Loucy (cell line): ENCODE measurements around the gene TMEM208.

Source experiments
- H2AFZ ChIP-seq: fragments of 200-600 bp; sonication (generic); 2 replicates; pipeline ENCODE4 v1.6.0; 2016; ENCODE audit warnings: antibody characterized with exemption, mild to moderate bottlenecking, low read length, moderate library complexity
- H3F3A ChIP-seq: fragments of 200-600 bp; 2 replicates; pipeline ENCODE4 v1.6.0; 2016; ENCODE audit warnings: antibody characterized with exemption, low read depth, mild to moderate bottlenecking
- H3K27me3 ChIP-seq: fragments of 200-600 bp; sonication (generic); 2 replicates; pipeline ENCODE4 v1.6.1; 2014; ENCODE audit warnings: low read length, mild to moderate bottlenecking; ENCODE audit not compliant: insufficient read depth, poor library complexity, severe bottlenecking
- H3K36me3 ChIP-seq: fragments of 200-600 bp; sonication (generic); 2 replicates; pipeline ENCODE4 v1.6.1; 2016; ENCODE audit warnings: low read length; ENCODE audit not compliant: insufficient read depth
- H3K4me1 ChIP-seq: fragments of 200-600 bp; sonication (generic); 2 replicates; pipeline ENCODE4 v1.5.1; 2014; ENCODE audit warnings: low read length, mild to moderate bottlenecking; ENCODE audit not compliant: insufficient read depth, poor library complexity, severe bottlenecking
- H3K4me2 ChIP-seq: fragments of 200-600 bp; sonication (generic); 2 replicates; pipeline ENCODE4 v1.6.0; 2014; ENCODE audit warnings: antibody characterized with exemption, low read length, low read depth, mild to moderate bottlenecking; ENCODE audit not compliant: poor library complexity, severe bottlenecking
- H3K4me3 ChIP-seq: fragments of 200-600 bp; sonication (generic); 2 replicates; pipeline ENCODE4 v1.5.1; 2014; ENCODE audit warnings: low read length, mild to moderate bottlenecking, mixed read lengths; ENCODE audit not compliant: poor library complexity, severe bottlenecking
- H3K79me2 ChIP-seq: fragments of 200-600 bp; sonication (generic); 2 replicates; pipeline ENCODE4 v1.6.1; 2014; ENCODE audit warnings: low read length; ENCODE audit not compliant: insufficient read depth
- H3K9ac ChIP-seq: fragments of 200-600 bp; sonication (generic); 2 replicates; pipeline ENCODE4 v1.6.0; 2014; ENCODE audit warnings: mild to moderate bottlenecking, low read depth, low read length, moderate library complexity; ENCODE audit not compliant: poor library complexity, severe bottlenecking
- H3K9me2 ChIP-seq: fragments of 200-600 bp; sonication (generic); replicated peaks from 2 replicates; pipeline ENCODE4 v1.6.1; 2016; ENCODE audit warnings: low read depth, low read length, mixed read lengths
- H3K9me3 ChIP-seq: fragments of 200-600 bp; sonication (generic); 2 replicates; pipeline ENCODE4 v1.6.1; 2014; ENCODE audit warnings: mild to moderate bottlenecking, antibody characterized with exemption, low read length, low read depth; ENCODE audit not compliant: insufficient read depth
- H4K20me1 ChIP-seq: fragments of 200-600 bp; sonication (generic); 2 replicates; pipeline ENCODE4 v1.6.0; 2014; ENCODE audit warnings: antibody characterized with exemption, low read length, mild to moderate bottlenecking; ENCODE audit not compliant: insufficient read depth, poor library complexity, severe bottlenecking
- CTCF ChIP-seq: fragments of 200-600 bp; sonication (generic); conservative IDR thresholded peaks from 2 replicates; pipeline ENCODE4 v1.5.1; 2014; ENCODE audit warnings: mild to moderate bottlenecking, antibody characterized with exemption, low read length
- EZH2phosphoT487 ChIP-seq: fragments of 200-600 bp; IDR thresholded peaks from 2 replicates; pipeline ENCODE4 v1.6.1; 2018; ENCODE audit warnings: antibody characterized with exemption, mild to moderate bottlenecking, moderate library complexity, borderline replicate concordance

Gene TMEM208

GRCh38 chr16:67252609-67253497 lies 25.9 kb downstream of the TMEM208 start:
- H3K27me3 ChIP-seq = no peaks in the 10 kb centered on the region
- H4K20me1 ChIP-seq = no peaks in the 10 kb centered on the region
- H3K36me3 ChIP-seq = no peaks in the 10 kb centered on the region
- H3K9me2 ChIP-seq = no peaks in the 10 kb centered on the region
- no peaks in the 10 kb centered on the region for H3K9me3 ChIP-seq
- H3K79me2 ChIP-seq = no peaks in the 10 kb centered on the region
- H2AFZ ChIP-seq = no peak overlapping the region
- H3K4me2 ChIP-seq = no peak overlapping the region
- no peaks in the 10 kb centered on the region for H3F3A ChIP-seq
- H3K4me3 ChIP-seq = no peak overlapping the region
- no peak for TF ChIP-seq CTCF
- TF ChIP-seq EZH2phosphoT487 = no peak
- H3K9ac ChIP-seq = no peak overlapping the region
- H3K4me1 ChIP-seq = peaks cover 19% of the 10 kb centered on the region

GRCh38 chr16:67254801-67255552 lies 28.0 kb downstream of the TMEM208 start:
- no peaks in the 10 kb centered on the region for H3K9me3 ChIP-seq
- H3F3A ChIP-seq = no peaks in the 10 kb centered on the region
- peaks cover 4% of the 10 kb centered on the region for H3K4me1 ChIP-seq
- no peaks in the 10 kb centered on the region for H4K20me1 ChIP-seq
- H3K79me2 ChIP-seq = no peaks in the 10 kb centered on the region
- TF ChIP-seq CTCF = no peak
- TF ChIP-seq EZH2phosphoT487 = no peak
- H2AFZ ChIP-seq = no peak overlapping the region
- no peak overlapping the region for H3K4me3 ChIP-seq
- H3K27me3 ChIP-seq = no peaks in the 10 kb centered on the region
- no peaks in the 10 kb centered on the region for H3K36me3 ChIP-seq
- H3K9me2 ChIP-seq = no peaks in the 10 kb centered on the region
- H3K4me2 ChIP-seq = no peak overlapping the region
- no peak overlapping the region for H3K9ac ChIP-seq

GRCh38 chr16:67255553-67256221 lies 28.8 kb downstream of the TMEM208 start:
- no peaks in the 10 kb centered on the region for H4K20me1 ChIP-seq
- H3F3A ChIP-seq = no peaks in the 10 kb centered on the region
- no peaks in the 10 kb centered on the region for H3K79me2 ChIP-seq
- H3K9ac ChIP-seq = no peak overlapping the region
- H3K9me3 ChIP-seq = no peaks in the 10 kb centered on the region
- H3K4me2 ChIP-seq = no peak overlapping the region
- H3K4me1 ChIP-seq = no peaks in the 10 kb centered on the region
- TF ChIP-seq EZH2phosphoT487 (no peak), CTCF (no peak)
- H3K27me3 ChIP-seq = no peaks in the 10 kb centered on the region
- no peak overlapping the region for H2AFZ ChIP-seq
- H3K4me3 ChIP-seq = no peak overlapping the region
- H3K36me3 ChIP-seq = no peaks in the 10 kb centered on the region
- no peaks in the 10 kb centered on the region for H3K9me2 ChIP-seq
